Endothelial cell of umbilical vein (primary cell): Measurements from ENCODE around the gene CCER1. TPM values are rescaled to one million over a fixed set of nuclear protein-coding genes. Genes with fewer than 3 reads are reported as not detected.

Source experiments
- BruUV-seq: library from RNA; stranded (reverse); fragments of 400-500 nt; replicated peaks from 2 replicates; lab custom pipeline; 2021; lab: Mats Ljungman, UMichigan
- CTCF ChIA-PET: fragments of 300-600, 350-600 bp; sonication (Branson Sonifier 250); formaldehyde crosslinking; loops from one replicate; lab custom pipeline; 2021; ENCODE audit warnings: antibody characterized with exemption, inconsistent platforms; lab: Charles Lee
- POLR2A ChIA-PET: fragments of 300-600, 350-600 bp; sonication (Branson Sonifier 250); formaldehyde crosslinking; loops from one replicate; lab custom pipeline; 2021; ENCODE audit warnings: antibody characterized with exemption, inconsistent platforms; lab: Charles Lee
- DNase-seq: peaks from one replicate; pipeline ENCODE4 v3.0.0-alpha.2; 2011; ENCODE audit warnings: low read depth, low spot score
- FAIRE-seq: peaks from 2 replicates; lab custom pipeline; 2011; peaks lifted over from hg19 to GRCh38; lab: Jason Lieb, UNC
- H2AFZ ChIP-seq: 2 replicates; pipeline ENCODE4 v1.6.0; 2012; ENCODE audit warnings: low read depth, low read length, control low read depth, inconsistent platforms
- H3K27ac ChIP-seq: 2 replicates; pipeline ENCODE4 v1.5.1; 2011; ENCODE audit warnings: low read depth, mild to moderate bottlenecking, control low read depth, low read length, moderate library complexity; ENCODE audit not compliant: insufficient read depth
- H3K27me3 ChIP-seq, 2 experiments: 2 replicates each; pipeline versions ENCODE4 v1.6.0 to v1.6.1; 2011; ENCODE audit warnings: low read length in 2 of 2, mixed read lengths in 1 of 2; ENCODE audit not compliant: control insufficient read depth in 2 of 2, insufficient read depth in 2 of 2
- H3K36me3 ChIP-seq, 2 experiments: 2 replicates in 1 of 2; 3 replicates in 1 of 2; pipeline ENCODE4 v1.5.1; 2011; ENCODE audit warnings: low read length in 2 of 2, mild to moderate bottlenecking in 1 of 2, moderate library complexity in 1 of 2; ENCODE audit not compliant: control insufficient read depth in 2 of 2, insufficient read depth in 2 of 2; ENCODE audit errors: extremely low read depth in 1 of 2
- H3K4me1 ChIP-seq: 3 replicates; pipeline ENCODE4 v1.5.1; 2011; ENCODE audit warnings: mild to moderate bottlenecking, low read length; ENCODE audit not compliant: control insufficient read depth, insufficient read depth; ENCODE audit errors: extremely low read depth
- H3K4me2 ChIP-seq: 2 replicates; pipeline ENCODE4 v1.6.1; 2011; ENCODE audit warnings: low read length, control low read depth, mixed read lengths; ENCODE audit not compliant: insufficient read depth
- H3K4me3 ChIP-seq, 3 experiments: fragments of 200-600 bp in 1 of 3; sonication (generic), shearing (Covaris generic) in 1 of 3; replicated peaks in 1 of 3; 2 replicates each; pipeline ENCODE4 v1.5.1; 2011 to 2016; ENCODE audit warnings: control low read depth in 3 of 3, low read length in 3 of 3, mild to moderate bottlenecking in 2 of 3, inconsistent platforms in 1 of 3, low read depth in 1 of 3, moderate library complexity in 1 of 3; ENCODE audit not compliant: insufficient read depth in 1 of 3
- H3K79me2 ChIP-seq: 2 replicates; pipeline ENCODE4 v1.6.0; 2012; ENCODE audit warnings: low read length, inconsistent platforms; ENCODE audit not compliant: control insufficient read depth, insufficient read depth
- H3K9ac ChIP-seq: replicated peaks from 2 replicates; pipeline ENCODE3; 2011; ENCODE audit warnings: low read length, control low read depth; ENCODE audit not compliant: insufficient read depth; ENCODE audit errors: extremely low read depth
- H3K9me1 ChIP-seq: replicated peaks from 3 replicates; pipeline ENCODE4 v1.6.0; 2011; ENCODE audit warnings: mild to moderate bottlenecking, low read length; ENCODE audit not compliant: control insufficient read depth, insufficient read depth; ENCODE audit errors: extremely low read depth
- H3K9me3 ChIP-seq: replicated peaks from 2 replicates; pipeline ENCODE4 v1.5.1; 2012; ENCODE audit warnings: low read length, inconsistent platforms; ENCODE audit not compliant: control insufficient read depth, insufficient read depth
- H4K20me1 ChIP-seq: replicated peaks from 2 replicates; pipeline ENCODE3; 2011; ENCODE audit warnings: mild to moderate bottlenecking, low read length; ENCODE audit not compliant: control insufficient read depth, insufficient read depth; ENCODE audit errors: extremely low read depth
- CTCF ChIP-seq, 2 donors: IDR thresholded peaks; 1 replicate in 1 of 2; 2 replicates in 1 of 2; pipeline ENCODE4 v1.5.1; 2011; ENCODE audit warnings: low read length in 2 of 2, mild to moderate bottlenecking in 2 of 2, moderate library complexity in 2 of 2, control low read depth in 1 of 2, inconsistent platforms in 1 of 2, low read depth in 1 of 2; ENCODE audit not compliant: insufficient read depth in 1 of 2; ENCODE audit errors: extremely low read depth in 1 of 2
- EZH2 ChIP-seq: IDR thresholded peaks from 2 replicates; pipeline ENCODE4 v1.6.1; 2012; ENCODE audit warnings: borderline replicate concordance, low read depth, mild to moderate bottlenecking, moderate library complexity, low read length, inconsistent platforms; ENCODE audit not compliant: severe bottlenecking
- FOS ChIP-seq: IDR thresholded peaks from 2 replicates; pipeline ENCODE4 v1.6.1; 2011; ENCODE audit warnings: mild to moderate bottlenecking, low read length, moderate library complexity, borderline replicate concordance; ENCODE audit not compliant: insufficient read depth
- GATA2 ChIP-seq: IDR thresholded peaks from 2 replicates; pipeline ENCODE4 v1.7.0; 2011; ENCODE audit warnings: low read depth, mild to moderate bottlenecking, moderate library complexity, mixed read lengths, low read length; ENCODE audit not compliant: insufficient read length, insufficient read depth
- JUN ChIP-seq: IDR thresholded peaks from 2 replicates; pipeline ENCODE4 v1.6.1; 2011; ENCODE audit warnings: borderline replicate concordance, low read depth; ENCODE audit not compliant: insufficient read length, insufficient read depth
- MAX ChIP-seq: IDR thresholded peaks from 2 replicates; pipeline ENCODE4 v1.6.1; 2011; ENCODE audit not compliant: insufficient read depth, insufficient read length
- MYC ChIP-seq: IDR thresholded peaks from one replicate; pipeline ENCODE4 v1.6.1; 2011; ENCODE audit warnings: mild to moderate bottlenecking, low read depth, low read length
- POLR2A ChIP-seq: IDR thresholded peaks from 2 replicates; pipeline ENCODE4 v1.6.1; 2012; ENCODE audit warnings: low read depth, mild to moderate bottlenecking, control low read depth, low read length
- POLR2AphosphoS5 ChIP-seq: IDR thresholded peaks from 2 replicates; pipeline ENCODE4 v1.6.1; 2012; ENCODE audit warnings: low read depth, mild to moderate bottlenecking, control low read depth, low read length, moderate library complexity; ENCODE audit not compliant: insufficient read depth
- dilution Hi-C: fragments of 300-500 bp; cut with MboI; formaldehyde crosslinking; loops from one replicate; pipeline ENCODE4 v1.15.0; 2019; ENCODE audit warnings: low sequenced_read_pairs; ENCODE audit not compliant: extremely low pct_ligation_motif_present
- intact Hi-C: fragments of 100-400 bp; cut with micrococcal nuclease; formaldehyde crosslinking; loops from one replicate; pipeline ENCODE4 v1.10.0; 2022
- polyA plus RNA-seq, 4 experiments: library from polyadenylated mRNA; depleted of rRNA in 3 of 4; stranded (reverse) in 3 of 4; unstranded in 1 of 4; fragments of >200 nt; gene quantifications; 2 replicates each; pipeline versions ENCODE4 v1.2.1 to v1.2.3, GENCODE V29; 2011 to 2012; ENCODE audit warnings: missing spikeins in 1 of 4
- total RNA-seq: library from RNA; stranded (reverse); gene quantifications from 2 replicates; pipeline ENCODE4 v1.2.3, GENCODE V29; 2021

Gene CCER1
- total and polyA plus RNA-seq, 2 donors (not counting 3 experiments of a cell fraction or from before 2014, with no cell fraction given): not detected

- BruUV-seq: no TSS peak
- Histone ChIP-seq H3K27me3 (no peaks in the 10 kb centered on the region), H3K4me2 (no peak overlapping the region), H2AFZ (no peak overlapping the region), H3K27ac (no peak overlapping the region), H3K9me3 (no peaks in the 10 kb centered on the region), H3K4me1 (no peaks in the 10 kb centered on the region), H3K4me3 (no peak overlapping the region), H3K36me3 (no peaks in the 10 kb centered on the region), H4K20me1 (no peaks in the 10 kb centered on the region), H3K9ac (no peak overlapping the region), H3K79me2 (no peaks in the 10 kb centered on the region), H3K9me1 (no peaks in the 10 kb centered on the region)
- CTCF ChIA-PET: interaction anchor here (0.6 to 1.3 kb wide), 6 partner anchors 9 to 1418 kb away, joined by 3 to 11 read pairs (median 4); no protein-coding TSS in a partner anchor
- POLR2A ChIA-PET: no interaction called here
- no peak for DNase-seq
- no peak for FAIRE-seq
- intact Hi-C loops (no loop called here), dilution Hi-C loops (no loop called here)
- TF ChIP-seq FOS: no peak
- TF ChIP-seq POLR2AphosphoS5: no peak
- no peak for TF ChIP-seq POLR2A
- TF ChIP-seq CTCF (IDR thresholded peaks at IDR 0.05; ENCODE audit: extremely low read depth in 1 of 2, insufficient read depth in 1 of 2, low read depth in 1 of 2, low read length in 2 of 2): no peak
- no peak for TF ChIP-seq MYC
- no peak for TF ChIP-seq MAX
- no peak for TF ChIP-seq GATA2
- TF ChIP-seq JUN: no peak
- TF ChIP-seq EZH2: no peak
Measured at GRCh38 chr12:90961154-90961553, 6.2 kb upstream of the CCER1 start.
